BLaER1 (cell line): Measurements from ENCODE around the gene TAF8.
A peak's percentile ranks its signal among the peaks of the same experiment; 100 is the strongest.
"Not testable (repeated sequence)": the region's sequence is repeated elsewhere in the genome, so short reads cannot be mapped to it uniquely, and the experiment has no call there.

Experiments
- H3K27ac ChIP-seq: shearing (Covaris generic); formaldehyde crosslinking; 2 replicates; pipeline ENCODE4 v1.8.1; 2022
- H3K27me3 ChIP-seq: shearing (Covaris generic); formaldehyde crosslinking; 2 replicates; pipeline ENCODE4 v1.8.1; 2022
- H3K36me3 ChIP-seq: shearing (Covaris generic); formaldehyde crosslinking; 2 replicates; pipeline ENCODE4 v1.8.1; 2022
- H3K4me1 ChIP-seq: shearing (Covaris generic); formaldehyde crosslinking; 2 replicates; pipeline ENCODE4 v1.8.1; 2022
- H3K4me2 ChIP-seq: shearing (Covaris generic); formaldehyde crosslinking; 2 replicates; pipeline ENCODE4 v1.8.1; 2022
- H3K4me3 ChIP-seq: shearing (Covaris generic); formaldehyde crosslinking; 2 replicates; pipeline ENCODE4 v1.8.1; 2022
- H3K9ac ChIP-seq: shearing (Covaris generic); formaldehyde crosslinking; 2 replicates; pipeline ENCODE4 v1.8.1; 2022
- H3K9me3 ChIP-seq: shearing (Covaris generic); formaldehyde crosslinking; 2 replicates; pipeline ENCODE4 v1.8.1; 2022
- H4K20me1 ChIP-seq: shearing (Covaris generic); formaldehyde crosslinking; 2 replicates; pipeline ENCODE4 v1.8.1; 2022
- Cebpa-rat ChIP-seq: shearing (Covaris generic); IDR thresholded peaks from 2 replicates; pipeline ENCODE4 v1.8.1; 2022

The TAF8 gene

GRCh38 chr6:42050297-42051267 is at the start of gene TAF8:
Gene TAF8 (plus strand): TSS chr6:42050524. CDS start chr6:42050542, 18 bp downstream.
- peaks cover 30% of the 10 kb centered on the region; the same call in 1 of the 2 replicates for H4K20me1 ChIP-seq
- TF ChIP-seq Cebpa-rat = no peak
- H3K4me2 ChIP-seq = peak within 1 kb of the TSS; percentile 98
- H3K9me3 ChIP-seq = no peaks in the 10 kb centered on the region
- H3K4me3 ChIP-seq = peak within 1 kb of the TSS; percentile 84
- H3K9ac ChIP-seq = peak within 1 kb of the TSS; percentile 88
- peak within 1 kb of the TSS; percentile 94 for H3K27ac ChIP-seq
- no peaks in the 10 kb centered on the region for H3K27me3 ChIP-seq
- peaks cover 63% of the 10 kb centered on the region for H3K4me1 ChIP-seq
- H3K36me3 ChIP-seq = peaks cover 44% of the 10 kb centered on the region

GRCh38 chr6:42001506-42001905 is 48.8 kb upstream of the TAF8 start:
- Histone ChIP-seq H3K27ac (0 out of 2 replicates have a peak overlapping the region, but pooled peaks have one; percentile 22), H3K27me3 (no peaks in the 10 kb centered on the region), H3K4me2 (no peak overlapping the region), H3K4me3 (no peak overlapping the region), H3K36me3 (peaks cover 81% of the 10 kb centered on the region), H4K20me1 (no peaks in the 10 kb centered on the region), H3K9ac (no peak overlapping the region), H3K9me3 (peaks cover 35% of the 10 kb centered on the region), H3K4me1 (peaks cover 17% of the 10 kb centered on the region)
- no peak for TF ChIP-seq Cebpa-rat

DNA sequence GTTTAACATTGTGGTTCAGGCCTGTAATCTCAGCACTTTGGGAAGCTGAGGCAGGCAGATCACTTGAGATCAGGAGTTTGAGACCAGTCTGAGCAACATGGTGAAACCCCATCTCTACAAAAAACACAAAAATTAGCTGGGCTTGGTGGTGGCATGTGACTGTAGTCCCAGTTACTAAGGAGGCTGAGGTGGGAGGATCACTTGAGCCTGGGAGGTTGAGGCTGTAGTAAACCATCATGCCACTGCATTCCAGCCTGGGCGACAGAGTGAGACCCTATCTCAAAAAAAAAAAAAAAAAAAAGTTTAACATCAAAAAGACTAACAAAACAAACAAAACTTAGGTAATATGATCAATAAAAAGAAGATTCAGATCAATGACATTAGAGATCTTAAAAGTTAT is 46.7 kb upstream of the TAF8 start:
- Histone ChIP-seq H3K9me3 (peaks cover 35% of the 10 kb centered on the region), H3K36me3 (peaks cover 61% of the 10 kb centered on the region), H3K4me1 (peaks cover 36% of the 10 kb centered on the region), H3K27ac (0 out of 2 replicates have a peak overlapping the region, but pooled peaks have one; percentile 12)
- H3K27me3 ChIP-seq, H3K4me2 ChIP-seq, H3K4me3 ChIP-seq, H3K9ac ChIP-seq, H4K20me1 ChIP-seq: not testable (repeated sequence)

DNA sequence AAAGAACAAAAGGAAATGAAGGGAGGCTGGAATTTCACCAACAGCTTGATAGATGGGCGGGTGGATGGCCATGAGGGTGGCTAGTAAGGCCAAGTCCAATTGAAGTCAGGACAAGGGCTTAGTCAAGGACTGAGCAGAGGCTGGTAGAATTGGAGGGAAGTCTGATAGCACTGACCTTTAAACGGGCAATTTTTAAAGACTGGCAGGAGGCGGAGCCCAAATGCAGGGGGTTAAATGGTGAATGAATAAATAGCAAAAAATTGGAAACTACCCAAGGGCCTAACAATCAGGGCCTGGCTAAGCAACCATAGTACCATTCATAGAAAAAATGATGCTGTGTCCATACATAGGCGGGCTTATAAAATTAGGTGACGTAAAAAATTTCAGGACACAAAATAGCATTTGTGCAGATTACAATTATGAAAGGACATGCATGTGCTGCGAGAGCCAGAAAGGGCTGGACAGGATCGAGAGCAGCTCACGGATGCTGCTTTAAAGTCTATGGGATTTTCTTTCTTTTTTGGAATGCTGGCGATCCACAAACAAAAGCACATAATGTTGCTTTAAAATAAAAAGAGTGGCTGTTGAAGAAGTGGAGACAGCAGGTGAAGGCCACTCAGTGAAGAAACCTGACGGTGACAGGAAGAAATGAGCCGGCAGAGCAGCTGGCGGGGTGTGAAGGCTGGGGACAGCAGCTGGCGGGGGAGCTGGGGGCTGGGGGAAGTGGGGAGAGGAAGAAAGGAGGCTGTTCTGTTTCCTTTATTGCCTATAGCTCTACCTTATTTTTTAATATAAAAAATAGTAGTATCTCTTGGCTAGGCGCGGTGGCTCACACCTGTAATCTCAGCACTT is 42.8 kb upstream of the TAF8 start:
- TF ChIP-seq Cebpa-rat = no peak
- H3K36me3 ChIP-seq = peaks cover 32% of the 10 kb centered on the region
- H3K27me3 ChIP-seq = no peaks in the 10 kb centered on the region
- peaks cover 74% of the 10 kb centered on the region for H3K4me1 ChIP-seq
- peak overlapping the region; percentile 46 for H3K4me3 ChIP-seq
- peaks cover 22% of the 10 kb centered on the region for H3K9me3 ChIP-seq
- no peaks in the 10 kb centered on the region for H4K20me1 ChIP-seq
- H3K4me2 ChIP-seq = peak overlapping the region; percentile 86
- peak overlapping the region; percentile 91 for H3K9ac ChIP-seq
- H3K27ac ChIP-seq = peak overlapping the region; percentile 96

GRCh38 chr6:42008138-42008528 is 42.2 kb upstream of the TAF8 start:
- Histone ChIP-seq H3K4me3 (peak overlapping the region; percentile 46), H3K27ac (peak overlapping the region; percentile 96), H3K4me1 (peaks cover 80% of the 10 kb centered on the region)

DNA sequence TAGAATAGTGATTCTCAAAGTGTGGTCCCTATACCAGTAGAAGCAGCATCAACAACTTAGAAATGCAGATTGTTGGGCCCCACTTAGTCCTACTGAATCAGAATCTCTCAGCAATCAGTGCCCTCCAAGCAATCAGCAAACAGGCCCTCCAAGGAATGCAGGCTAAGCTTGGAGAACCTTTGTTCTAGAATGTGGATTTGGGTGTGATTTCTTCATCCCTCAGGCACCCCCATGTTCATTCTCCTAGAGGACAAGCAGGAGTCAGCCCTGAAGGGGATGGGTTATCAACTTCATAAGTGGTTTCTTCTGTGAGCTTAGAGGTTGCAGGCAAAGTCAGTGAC is 40.5 kb upstream of the TAF8 start:
- H3K4me1 ChIP-seq = peaks cover 97% of the 10 kb centered on the region
- H3K4me2 ChIP-seq = peak overlapping the region; percentile 86
- H3K27ac ChIP-seq = peak overlapping the region; percentile 96

More at GRCh38 chr6:42008138-42008528, 42.2 kb upstream of the TAF8 start:
- H3K4me2 ChIP-seq = peak overlapping the region; percentile 86
- H4K20me1 ChIP-seq, H3K27me3 ChIP-seq: not testable (repeated sequence)
- H3K36me3 ChIP-seq = peaks cover 27% of the 10 kb centered on the region
- H3K9ac ChIP-seq = peak overlapping the region; percentile 91
- peaks cover 16% of the 10 kb centered on the region for H3K9me3 ChIP-seq

GRCh38 chr6:42010185-42010891 is 40.0 kb upstream of the TAF8 start:
- no peaks in the 10 kb centered on the region for H4K20me1 ChIP-seq
- peak overlapping the region; percentile 96 for H3K27ac ChIP-seq
- peaks cover 97% of the 10 kb centered on the region for H3K4me1 ChIP-seq
- H3K4me3 ChIP-seq = peak overlapping the region; percentile 62
- peak overlapping the region; percentile 91 for H3K9ac ChIP-seq
- peak; percentile 30; the same call in 1 of the 2 replicates for TF ChIP-seq Cebpa-rat
- H3K36me3 ChIP-seq = peaks cover 29% of the 10 kb centered on the region
- peak overlapping the region; percentile 86 for H3K4me2 ChIP-seq
- no peaks in the 10 kb centered on the region for H3K27me3 ChIP-seq
- H3K9me3 ChIP-seq = no peaks in the 10 kb centered on the region; the same call in 1 of the 2 replicates

More for the DNA sequence above, 40.5 kb upstream of the TAF8 start:
- peaks cover 28% of the 10 kb centered on the region for H3K36me3 ChIP-seq
- H4K20me1 ChIP-seq = no peaks in the 10 kb centered on the region
- H3K4me3 ChIP-seq = peak overlapping the region; percentile 62; the same call in 1 of the 2 replicates
- no peak for TF ChIP-seq Cebpa-rat
- H3K9me3 ChIP-seq = no peaks in the 10 kb centered on the region; the same call in 1 of the 2 replicates
- H3K27me3 ChIP-seq = no peaks in the 10 kb centered on the region
- peak overlapping the region; percentile 91 for H3K9ac ChIP-seq

GRCh38 chr6:42010909-42011308 is 39.4 kb upstream of the TAF8 start:
- Histone ChIP-seq H3K9ac (peak overlapping the region; percentile 91), H3K27me3 (no peaks in the 10 kb centered on the region), H3K4me2 (peak overlapping the region; percentile 86), H3K4me1 (peaks cover 97% of the 10 kb centered on the region), H3K27ac (peak overlapping the region; percentile 96), H3K4me3 (peak overlapping the region; percentile 62), H3K9me3 (no peaks in the 10 kb centered on the region; the same call in 1 of the 2 replicates), H4K20me1 (no peaks in the 10 kb centered on the region), H3K36me3 (peaks cover 26% of the 10 kb centered on the region)
- TF ChIP-seq Cebpa-rat = no peak
